ENCODE measurements around the gene CCDC6.
"Not testable (repeated sequence)": the region's sequence is repeated elsewhere in the genome, so short reads cannot be mapped to it uniquely, and the experiment has no call there.

CCDC6 gene

GRCh38 chr10:59803714-59804113 is 102.6 kb downstream of the CCDC6 start:
- H3K4me3 ChIP-seq (ENCODE audit: low read depth, low read length) = no peak overlapping the region
- TF ChIP-seq CTCF (IDR thresholded peaks at IDR 0.05; ENCODE audit: low read depth, low read length) = no peak

- H3K4me3 ChIP-seq (ENCODE audit: low read depth, low read length) = no peak overlapping the region
- TF ChIP-seq CTCF (IDR thresholded peaks at IDR 0.05; ENCODE audit: low read depth, low read length) = no peak
Observed at GRCh38 chr10:59801171-59801570, 105.2 kb downstream of the CCDC6 start.

- TF ChIP-seq CTCF (IDR thresholded peaks at IDR 0.05; ENCODE audit: low read depth, low read length) = no peak
- no peak overlapping the region for H3K4me3 ChIP-seq (ENCODE audit: low read depth, low read length)
Observed at GRCh38 chr10:59799421-59799820, 106.9 kb downstream of the CCDC6 start.

GRCh38 chr10:59793919-59794318 is 112.4 kb downstream of the CCDC6 start:
- no peak for TF ChIP-seq CTCF (IDR thresholded peaks at IDR 0.05; ENCODE audit: low read depth, low read length)
- H3K4me3 ChIP-seq (ENCODE audit: low read depth, low read length) = no peak overlapping the region

GRCh38 chr10:59792812-59793211 is 113.5 kb downstream of the CCDC6 start:
- no peak overlapping the region for H3K4me3 ChIP-seq (ENCODE audit: low read depth, low read length)
- TF ChIP-seq CTCF (IDR thresholded peaks at IDR 0.05; ENCODE audit: low read depth, low read length) = no peak

GRCh38 chr10:59791601-59792000 is 114.8 kb downstream of the CCDC6 start:
- TF ChIP-seq CTCF (IDR thresholded peaks at IDR 0.05; ENCODE audit: low read depth, low read length) = no peak
- no peak overlapping the region for H3K4me3 ChIP-seq (ENCODE audit: low read depth, low read length)

- not testable (repeated sequence) for H3K4me3 ChIP-seq (ENCODE audit: low read depth, low read length)
Observed at GRCh38 chr10:59790080-59790479, 116.3 kb downstream of the CCDC6 start.

- H3K4me3 ChIP-seq (ENCODE audit: low read depth, low read length) = not testable (repeated sequence)
Observed at GRCh38 chr10:59788914-59789313, 117.4 kb downstream of the CCDC6 start.

GRCh38 chr10:59787032-59787431 is 119.3 kb downstream of the CCDC6 start:
- H3K4me3 ChIP-seq (ENCODE audit: low read depth, low read length) = not testable (repeated sequence)

GRCh38 chr10:59785476-59785875 is 120.9 kb downstream of the CCDC6 start:
- not testable (repeated sequence) for H3K4me3 ChIP-seq (ENCODE audit: low read depth, low read length)
